HEK293 (cell line): ENCODE measurements around the gene LY6G5B.
A peak's percentile ranks its signal among the peaks of the same experiment; 100 is the strongest.

Experiments
- BCL11A ChIP-seq: fragments of 450-650 bp; formaldehyde crosslinking; IDR thresholded peaks from 2 replicates; pipeline ENCODE4 v1.5.1; 2016; ENCODE audit warnings: low read depth, missing biosample characterization, missing genetic modification characterization
- FEZF1 ChIP-seq: fragments of 450-650 bp; formaldehyde crosslinking; IDR thresholded peaks from 2 replicates; pipeline ENCODE4 v1.5.1; 2016; ENCODE audit warnings: missing biosample characterization, missing genetic modification characterization
- GLI2 ChIP-seq: fragments of 450-650 bp; formaldehyde crosslinking; IDR thresholded peaks from 2 replicates; pipeline ENCODE4; 2017; ENCODE audit warnings: missing biosample characterization, missing genetic modification characterization, low read depth, borderline replicate concordance
- KLF1 ChIP-seq: fragments of 450-650 bp; formaldehyde crosslinking; IDR thresholded peaks from 2 replicates; pipeline ENCODE4 v1.5.1; 2016; ENCODE audit warnings: missing biosample characterization, missing genetic modification characterization
- KLF9 ChIP-seq: fragments of 450-650 bp; formaldehyde crosslinking; IDR thresholded peaks from 2 replicates; pipeline ENCODE4 v1.5.1; 2016; ENCODE audit warnings: missing biosample characterization, missing genetic modification characterization, low read depth
- MEIS1 ChIP-seq: sonication (generic); formaldehyde crosslinking; IDR thresholded peaks from 2 replicates; pipeline ENCODE4 v1.8.1; 2022; ENCODE audit warnings: missing genetic modification reagents, mild to moderate bottlenecking, borderline replicate concordance
- RBAK ChIP-seq: fragments of 450-650 bp; formaldehyde crosslinking; IDR thresholded peaks from 2 replicates; pipeline ENCODE4 v1.5.1; 2016; ENCODE audit warnings: missing biosample characterization, missing genetic modification characterization
- SP2 ChIP-seq: fragments of 450-650 bp; formaldehyde crosslinking; IDR thresholded peaks from 2 replicates; pipeline ENCODE4 v1.5.1; 2016; ENCODE audit warnings: missing biosample characterization, missing genetic modification characterization
- SP3 ChIP-seq: fragments of 450-650 bp; formaldehyde crosslinking; IDR thresholded peaks from 2 replicates; pipeline ENCODE4 v1.5.1; 2016; ENCODE audit warnings: missing biosample characterization, missing genetic modification characterization
- SP7 ChIP-seq: fragments of 450-650 bp; formaldehyde crosslinking; IDR thresholded peaks from 2 replicates; pipeline ENCODE4 v1.5.1; 2016; ENCODE audit warnings: missing biosample characterization, missing genetic modification characterization
- TRIM28 ChIP-seq: IDR thresholded peaks from 2 replicates; pipeline ENCODE4 v1.6.1; 2011; ENCODE audit warnings: low read length, control low read depth, borderline replicate concordance
- ZBTB1 ChIP-seq: fragments of 450-650 bp; formaldehyde crosslinking; IDR thresholded peaks from 2 replicates; pipeline ENCODE4 v1.5.1; 2016; ENCODE audit warnings: missing biosample characterization, missing genetic modification characterization
- ZBTB48 ChIP-seq: fragments of 450-650 bp; formaldehyde crosslinking; IDR thresholded peaks from 2 replicates; pipeline ENCODE4 v1.5.1; 2016; ENCODE audit warnings: missing biosample characterization, missing genetic modification characterization
- ZBTB7A ChIP-seq: fragments of 450-650 bp; formaldehyde crosslinking; IDR thresholded peaks from 2 replicates; pipeline ENCODE4 v1.5.1; 2016; ENCODE audit warnings: low read depth, missing biosample characterization, missing genetic modification characterization
- ZNF10 ChIP-seq: fragments of 450-650 bp; formaldehyde crosslinking; IDR thresholded peaks from 2 replicates; pipeline ENCODE4 v1.5.1; 2017; ENCODE audit warnings: missing biosample characterization, missing genetic modification characterization
- ZNF112 ChIP-seq: fragments of 450-650 bp; formaldehyde crosslinking; IDR thresholded peaks from 2 replicates; pipeline ENCODE4 v1.5.0; 2017; ENCODE audit warnings: missing biosample characterization, missing genetic modification characterization
- ZNF132 ChIP-seq: fragments of 450-650 bp; formaldehyde crosslinking; IDR thresholded peaks from 2 replicates; pipeline ENCODE4 v1.5.1; 2017; ENCODE audit warnings: missing biosample characterization, missing genetic modification characterization, borderline replicate concordance
- ZNF146 ChIP-seq: fragments of 450-650 bp; formaldehyde crosslinking; IDR thresholded peaks from 2 replicates; pipeline ENCODE4 v1.5.1; 2016; ENCODE audit warnings: missing biosample characterization, missing genetic modification characterization
- ZNF155 ChIP-seq: fragments of 450-650 bp; formaldehyde crosslinking; IDR thresholded peaks from 2 replicates; pipeline ENCODE4 v1.5.1; 2016; ENCODE audit warnings: missing biosample characterization, missing genetic modification characterization
- ZNF175 ChIP-seq: fragments of 450-650 bp; formaldehyde crosslinking; IDR thresholded peaks from 2 replicates; pipeline ENCODE4 v1.5.1; 2016; ENCODE audit warnings: missing biosample characterization, missing genetic modification characterization
- ZNF184 ChIP-seq: fragments of 450-650 bp; IDR thresholded peaks from 2 replicates; pipeline ENCODE4 v1.5.1; 2018; ENCODE audit warnings: missing biosample characterization, mild to moderate bottlenecking, missing genetic modification characterization
- ZNF2 ChIP-seq: fragments of 450-650 bp; formaldehyde crosslinking; IDR thresholded peaks from 2 replicates; pipeline ENCODE4 v1.5.1; 2016; ENCODE audit warnings: missing biosample characterization, missing genetic modification characterization
- ZNF23 ChIP-seq: fragments of 450-650 bp; formaldehyde crosslinking; IDR thresholded peaks from 2 replicates; pipeline ENCODE4 v1.5.1; 2016; ENCODE audit warnings: missing biosample characterization, missing genetic modification characterization, borderline replicate concordance
- ZNF292 ChIP-seq: fragments of 450-650 bp; formaldehyde crosslinking; IDR thresholded peaks from 2 replicates; pipeline ENCODE4 v1.5.1; 2016; ENCODE audit warnings: low read depth, missing biosample characterization, missing genetic modification characterization, borderline replicate concordance
- ZNF302 ChIP-seq: fragments of 450-650 bp; formaldehyde crosslinking; IDR thresholded peaks from 2 replicates; pipeline ENCODE4 v1.5.1; 2016; ENCODE audit warnings: missing biosample characterization, missing genetic modification characterization, low read depth
- ZNF311 ChIP-seq: fragments of 450-650 bp; formaldehyde crosslinking; IDR thresholded peaks from 2 replicates; pipeline ENCODE4 v1.5.1; 2017; ENCODE audit warnings: missing biosample characterization, missing genetic modification characterization, borderline replicate concordance
- ZNF335 ChIP-seq: fragments of 450-650 bp; formaldehyde crosslinking; conservative IDR thresholded peaks from 2 replicates; pipeline ENCODE4 v1.5.1; 2016; ENCODE audit warnings: missing biosample characterization, missing genetic modification characterization
- ZNF341 ChIP-seq: fragments of 450-650 bp; formaldehyde crosslinking; IDR thresholded peaks from 2 replicates; pipeline ENCODE4; 2016; ENCODE audit warnings: low read depth, missing biosample characterization, missing genetic modification characterization
- ZNF423 ChIP-seq: fragments of 450-650 bp; formaldehyde crosslinking; IDR thresholded peaks from 2 replicates; pipeline ENCODE4 v1.5.1; 2016; ENCODE audit warnings: missing biosample characterization, missing genetic modification characterization
- ZNF48 ChIP-seq: fragments of 450-650 bp; formaldehyde crosslinking; IDR thresholded peaks from 2 replicates; pipeline ENCODE4 v1.5.1; 2016; ENCODE audit warnings: missing biosample characterization, missing genetic modification characterization
- ZNF501 ChIP-seq: fragments of 450-650 bp; formaldehyde crosslinking; IDR thresholded peaks from 2 replicates; pipeline ENCODE4 v1.5.1; 2016; ENCODE audit warnings: missing biosample characterization, missing genetic modification characterization
- ZNF529 ChIP-seq: fragments of 450-650 bp; formaldehyde crosslinking; IDR thresholded peaks from 2 replicates; pipeline ENCODE4 v1.5.1; 2017; ENCODE audit warnings: missing genetic modification characterization, missing biosample characterization; ENCODE audit not compliant: insufficient replicate concordance
- ZNF548 ChIP-seq: fragments of 450-650 bp; formaldehyde crosslinking; IDR thresholded peaks from 2 replicates; pipeline ENCODE4 v1.5.1; 2016; ENCODE audit warnings: missing biosample characterization, missing genetic modification characterization
- ZNF560 ChIP-seq: fragments of 450-650 bp; formaldehyde crosslinking; IDR thresholded peaks from 2 replicates; pipeline ENCODE4 v1.5.1; 2017; ENCODE audit warnings: missing biosample characterization, missing genetic modification characterization, borderline replicate concordance
- ZNF561 ChIP-seq: fragments of 450-650 bp; IDR thresholded peaks from 2 replicates; pipeline ENCODE4 v1.5.1; 2018; ENCODE audit warnings: missing biosample characterization, missing genetic modification characterization, borderline replicate concordance
- ZNF596 ChIP-seq: fragments of 450-650 bp; IDR thresholded peaks from 2 replicates; pipeline ENCODE4 v1.5.0; 2018; ENCODE audit warnings: missing biosample characterization, mild to moderate bottlenecking, missing genetic modification characterization, moderate library complexity
- ZNF600 ChIP-seq: fragments of 450-650 bp; formaldehyde crosslinking; IDR thresholded peaks from 2 replicates; pipeline ENCODE4 v1.5.1; 2016; ENCODE audit warnings: missing biosample characterization, missing genetic modification characterization
- ZNF610 ChIP-seq: fragments of 450-650 bp; formaldehyde crosslinking; IDR thresholded peaks from 2 replicates; pipeline ENCODE4 v1.5.1; 2016; ENCODE audit warnings: missing biosample characterization, missing genetic modification characterization, borderline replicate concordance
- ZNF658 ChIP-seq: fragments of 450-650 bp; formaldehyde crosslinking; IDR thresholded peaks from 2 replicates; pipeline ENCODE4; 2016; ENCODE audit warnings: missing biosample characterization, missing genetic modification characterization
- ZNF701 ChIP-seq: fragments of 450-650 bp; formaldehyde crosslinking; IDR thresholded peaks from 2 replicates; pipeline ENCODE4 v1.5.1; 2016; ENCODE audit warnings: missing biosample characterization, missing genetic modification characterization
- ZNF704 ChIP-seq: fragments of 450-650 bp; formaldehyde crosslinking; IDR thresholded peaks from 2 replicates; pipeline ENCODE4 v1.5.1; 2016; ENCODE audit warnings: missing biosample characterization, missing genetic modification characterization
- ZNF76 ChIP-seq: fragments of 450-650 bp; formaldehyde crosslinking; IDR thresholded peaks from 2 replicates; pipeline ENCODE4; 2016; ENCODE audit warnings: low read depth, missing biosample characterization, missing genetic modification characterization, borderline replicate concordance
- ZNF792 ChIP-seq: fragments of 450-650 bp; formaldehyde crosslinking; IDR thresholded peaks from 2 replicates; pipeline ENCODE4 v1.5.1; 2016; ENCODE audit warnings: missing biosample characterization, missing genetic modification characterization
- ZSCAN16 ChIP-seq: fragments of 450-650 bp; formaldehyde crosslinking; IDR thresholded peaks from 2 replicates; pipeline ENCODE4 v1.5.1; 2016; ENCODE audit warnings: missing biosample characterization, missing genetic modification characterization

LY6G5B gene

GRCh38 chr6:31702819-31703716 is 33.3 kb downstream of the LY6G5B start, which contains the start of gene ABHD16A (continued):
- no peak for TF ChIP-seq ZNF704
- TF ChIP-seq ZNF76 (tag by site-specific recombination), result no peak
- peak; percentile 50; the same call in 1 of the 2 replicates for TF ChIP-seq ZBTB48
- no peak for TF ChIP-seq ZNF155
- no peak for TF ChIP-seq ZNF302 (tag by site-specific recombination)
- TF ChIP-seq ZNF184 (tag by site-specific recombination), result no peak
- TF ChIP-seq ZBTB1 (tag by site-specific recombination), result no peak
- no peak for TF ChIP-seq TRIM28
- TF ChIP-seq ZNF48 (tag by site-specific recombination), result no peak
- TF ChIP-seq ZNF23 (tag by site-specific recombination), result no peak
- peak; percentile 79; the same call in 1 of the 2 replicates for TF ChIP-seq ZNF501 (tag by site-specific recombination)
- no peak for TF ChIP-seq ZSCAN16 (tag by site-specific recombination)
- TF ChIP-seq SP2 (tag by site-specific recombination), result peak; percentile 53
- TF ChIP-seq ZNF10 (tag by site-specific recombination), result 0 out of 2 replicates have a peak, but pooled peaks have one; percentile 9
- TF ChIP-seq ZNF548 (tag by site-specific recombination), result no peak
- no peak for TF ChIP-seq BCL11A
- no peak for TF ChIP-seq GLI2 (tag by site-specific recombination)
- TF ChIP-seq ZNF610 (tag by site-specific recombination), result no peak
- TF ChIP-seq ZNF341 (tag by site-specific recombination), result peak; percentile 96
- TF ChIP-seq SP3 (tag by site-specific recombination), result peak; percentile 70
- no peak for TF ChIP-seq ZNF701 (tag by site-specific recombination)
- no peak for TF ChIP-seq ZNF112 (tag by site-specific recombination)
- no peak for TF ChIP-seq FEZF1 (tag by site-specific recombination)
- no peak for TF ChIP-seq ZNF132 (tag by site-specific recombination)
- no peak for TF ChIP-seq ZNF529 (tag by site-specific recombination)
- no peak for TF ChIP-seq ZNF311 (tag by site-specific recombination)
- peak; percentile 75 for TF ChIP-seq SP7
- TF ChIP-seq ZNF175 (tag by site-specific recombination), result no peak
- no peak for TF ChIP-seq ZNF792 (tag by site-specific recombination)
- TF ChIP-seq ZNF561, result peak; percentile 70; the same call in 1 of the 2 replicates
- peak; percentile 25; the same call in 1 of the 2 replicates for TF ChIP-seq ZNF600 (tag by site-specific recombination)
- TF ChIP-seq ZNF2 (tag by site-specific recombination), result no peak; the same call in 1 of the 2 replicates
- no peak for TF ChIP-seq ZBTB7A (tag by site-specific recombination)
- TF ChIP-seq ZNF335, result peak; percentile 88
- no peak; the same call in 1 of the 2 replicates for TF ChIP-seq KLF1 (tag by site-specific recombination)
- no peak for TF ChIP-seq ZNF292
- no peak for TF ChIP-seq ZNF658 (tag by site-specific recombination)
- TF ChIP-seq KLF9, result peak; percentile 82
- TF ChIP-seq MEIS1 (CRISPR knock-in tag), result no peak
- TF ChIP-seq ZNF560 (tag by site-specific recombination), result no peak
- TF ChIP-seq ZNF146 (tag by site-specific recombination), result no peak
- TF ChIP-seq ZNF423 (tag by site-specific recombination), result no peak
- no peak for TF ChIP-seq RBAK
- TF ChIP-seq ZNF596 (tag by site-specific recombination), result peak; percentile 30; the same call in 1 of the 2 replicates
